ENCODE measurements around the gene MPP1. TPM values are rescaled to one million over a fixed set of nuclear protein-coding genes. Genes with fewer than 3 reads are reported as not detected.
A peak's percentile ranks its signal among the peaks of the same experiment; 100 is the strongest.

MPP1 gene
- total RNA-seq, 1 donor from 2014 or later, result 13.3 TPM

DNA sequence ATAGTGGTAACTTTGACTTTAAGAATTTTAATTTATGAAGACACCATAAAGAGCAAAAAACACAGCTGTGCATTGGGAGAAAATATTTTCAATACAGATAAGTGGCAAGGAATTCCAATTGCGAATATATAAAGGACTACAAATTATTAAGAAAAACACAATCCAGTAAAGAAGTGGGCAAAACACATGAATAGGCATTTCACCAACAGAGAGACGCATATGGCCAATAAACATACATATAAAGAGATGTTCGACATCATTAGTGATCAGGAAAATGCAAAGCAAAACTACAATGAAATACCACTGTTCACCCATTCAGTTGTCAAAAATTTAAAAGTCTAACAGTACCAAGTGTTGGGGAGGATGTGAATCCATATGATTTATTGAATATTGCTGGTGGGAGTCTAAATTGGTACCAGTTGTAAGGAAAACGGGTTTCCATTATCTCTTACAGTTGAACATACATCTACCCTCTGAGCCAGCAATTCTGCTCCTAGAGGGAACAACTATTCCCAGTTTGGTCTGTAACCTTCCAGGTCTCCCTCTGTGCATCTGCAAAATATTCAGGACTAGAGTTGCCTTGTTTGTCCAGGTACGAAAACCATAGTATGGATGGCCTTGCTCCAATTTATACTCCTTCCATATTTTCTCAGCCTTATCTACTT is 1.7 kb upstream of the MPP1 start:
- no peaks in the 10 kb centered on the region for H3K27me3 Mint-ChIP-seq (ENCODE audit: low read depth)
- peaks cover 14% of the 10 kb centered on the region for H3K4me1 Mint-ChIP-seq (ENCODE audit: low read depth)
- H3K27ac Mint-ChIP-seq (ENCODE audit: unreplicated experiment), result no peak overlapping the region
- TF ChIP-seq CTCF (IDR thresholded peaks at IDR 0.05), result no peak
- DNase-seq (ENCODE audit: low spot score), result no peak
- H3K36me3 Mint-ChIP-seq (ENCODE audit: low read depth), result no peaks in the 10 kb centered on the region
- H3K9me3 Mint-ChIP-seq (ENCODE audit: low read depth), result peaks cover 36% of the 10 kb centered on the region
- H3K4me3 Mint-ChIP-seq (ENCODE audit: unreplicated experiment), result no peak overlapping the region

- Mint-ChIP-seq H3K4me1 (ENCODE audit: low read depth) (peaks cover 14% of the 10 kb centered on the region), H3K27ac (ENCODE audit: unreplicated experiment) (peak overlapping the region; percentile 88), H3K9me3 (ENCODE audit: low read depth) (peaks cover 33% of the 10 kb centered on the region), H3K36me3 (ENCODE audit: low read depth) (no peaks in the 10 kb centered on the region), H3K27me3 (ENCODE audit: low read depth) (no peaks in the 10 kb centered on the region), H3K4me3 (ENCODE audit: unreplicated experiment) (peak overlapping the region; percentile 87)
- DNase-seq (ENCODE audit: low spot score), result no peak
- TF ChIP-seq CTCF (IDR thresholded peaks at IDR 0.05), result no peak
These were observed 409 bp upstream of the MPP1 start for GRCh38 chrX:154805696-154806091.

- Mint-ChIP-seq H3K4me1 (ENCODE audit: low read depth) (peaks cover 23% of the 10 kb centered on the region), H3K27me3 (ENCODE audit: low read depth) (no peaks in the 10 kb centered on the region), H3K27ac (ENCODE audit: unreplicated experiment) (no peak overlapping the region), H3K9me3 (ENCODE audit: low read depth) (peaks cover 36% of the 10 kb centered on the region), H3K36me3 (ENCODE audit: low read depth) (no peaks in the 10 kb centered on the region), H3K4me3 (ENCODE audit: unreplicated experiment) (peak overlapping the region; percentile 87)
- TF ChIP-seq CTCF (IDR thresholded peaks at IDR 0.05), result no peak
- DNase-seq (ENCODE audit: low spot score), result no peak
These were observed 876 bp downstream of the MPP1 start for GRCh38 chrX:154804261-154804956.

DNA sequence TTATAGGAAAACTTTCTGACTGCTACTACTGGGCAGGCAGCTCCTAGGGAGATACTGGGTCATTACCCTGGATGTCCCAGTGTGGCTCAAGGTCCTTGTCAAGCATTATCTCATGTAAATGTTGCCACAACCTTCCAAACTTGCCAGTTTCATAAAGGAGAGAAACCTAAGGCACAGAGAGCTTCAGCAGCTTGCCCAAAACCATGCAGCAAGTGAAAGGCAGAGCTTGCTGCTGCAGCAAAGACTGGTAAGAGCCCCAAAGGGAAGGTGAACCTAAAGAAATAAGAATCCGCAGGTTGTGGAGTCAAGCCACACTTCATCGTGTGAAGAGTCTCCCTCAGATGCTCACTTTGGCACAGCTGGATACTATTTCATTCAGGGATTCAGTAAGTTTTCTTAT is 2.3 kb downstream of the MPP1 start:
- Mint-ChIP-seq H3K9me3 (ENCODE audit: low read depth) (peaks cover 28% of the 10 kb centered on the region), H3K4me3 (ENCODE audit: unreplicated experiment) (no peak overlapping the region), H3K27me3 (ENCODE audit: low read depth) (no peaks in the 10 kb centered on the region), H3K4me1 (ENCODE audit: low read depth) (peaks cover 32% of the 10 kb centered on the region), H3K36me3 (ENCODE audit: low read depth) (no peaks in the 10 kb centered on the region), H3K27ac (ENCODE audit: unreplicated experiment) (no peak overlapping the region)
- DNase-seq (ENCODE audit: low spot score), result no peak
- no peak for TF ChIP-seq CTCF (IDR thresholded peaks at IDR 0.05)

- no peaks in the 10 kb centered on the region for H3K27me3 Mint-ChIP-seq (ENCODE audit: low read depth)
- H3K36me3 Mint-ChIP-seq (ENCODE audit: low read depth), result no peaks in the 10 kb centered on the region
- peaks cover 36% of the 10 kb centered on the region for H3K4me1 Mint-ChIP-seq (ENCODE audit: low read depth)
- H3K4me3 Mint-ChIP-seq (ENCODE audit: unreplicated experiment), result no peak overlapping the region
- no peak for TF ChIP-seq CTCF (IDR thresholded peaks at IDR 0.05)
- DNase-seq (ENCODE audit: low spot score), result no peak
- H3K9me3 Mint-ChIP-seq (ENCODE audit: low read depth), result peaks cover 10% of the 10 kb centered on the region
- H3K27ac Mint-ChIP-seq (ENCODE audit: unreplicated experiment), result no peak overlapping the region
These were observed 4.6 kb downstream of the MPP1 start for GRCh38 chrX:154800478-154801210.
